Measurements from ENCODE around the gene LZTR1. TPM values are rescaled to one million over a fixed set of nuclear protein-coding genes. Genes with fewer than 3 reads are reported as not detected.

The LZTR1 gene
- total RNA-seq, 2 donors from 2014 or later, result 31.6 to 61.7 TPM

DNA sequence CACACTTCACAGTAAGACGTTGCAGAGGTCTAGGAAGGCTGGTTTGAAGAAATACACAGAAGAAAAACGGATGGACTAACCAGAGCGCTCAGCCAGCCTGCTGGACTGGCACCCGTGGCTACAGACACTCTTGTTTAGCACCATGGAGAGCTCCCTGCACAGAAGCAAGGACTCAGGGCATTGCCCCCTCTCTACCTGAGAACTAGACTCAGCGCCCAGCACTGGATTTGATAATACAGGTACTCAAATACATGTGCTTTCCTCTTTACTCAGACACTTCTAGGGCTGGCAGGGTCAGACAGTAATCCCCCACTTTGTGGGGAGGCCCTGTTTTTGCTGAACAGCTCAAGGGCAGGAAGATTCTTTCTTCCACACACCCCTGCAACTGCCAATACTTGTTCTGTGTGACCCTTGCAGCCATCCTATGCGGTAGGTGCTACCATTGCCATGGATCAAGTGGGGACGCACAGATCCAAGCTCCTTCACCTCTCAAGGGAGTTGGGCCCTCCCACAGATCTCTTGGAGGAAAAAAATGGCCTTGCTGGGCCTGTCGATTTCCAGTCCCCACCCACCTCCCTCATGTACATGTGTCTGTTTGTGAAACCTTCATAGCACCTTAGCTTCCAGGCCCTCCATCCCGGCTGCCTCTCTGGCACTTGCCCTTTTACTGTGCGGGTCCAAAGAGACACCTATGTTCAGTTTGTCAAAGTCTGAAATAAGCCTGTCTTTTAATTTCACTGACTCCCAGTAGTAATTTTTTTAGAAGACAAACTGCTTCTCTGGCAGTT, 27.7 kb downstream of the LZTR1 start:
- H3K9me3 ChIP-seq, result no peaks in the 10 kb centered on the region
- H3K4me3 ChIP-seq, result no peak overlapping the region
- peak; percentile 30 for DNase-seq
- no peaks in the 10 kb centered on the region for H3K27me3 ChIP-seq
- TF ChIP-seq, protein P1, sequence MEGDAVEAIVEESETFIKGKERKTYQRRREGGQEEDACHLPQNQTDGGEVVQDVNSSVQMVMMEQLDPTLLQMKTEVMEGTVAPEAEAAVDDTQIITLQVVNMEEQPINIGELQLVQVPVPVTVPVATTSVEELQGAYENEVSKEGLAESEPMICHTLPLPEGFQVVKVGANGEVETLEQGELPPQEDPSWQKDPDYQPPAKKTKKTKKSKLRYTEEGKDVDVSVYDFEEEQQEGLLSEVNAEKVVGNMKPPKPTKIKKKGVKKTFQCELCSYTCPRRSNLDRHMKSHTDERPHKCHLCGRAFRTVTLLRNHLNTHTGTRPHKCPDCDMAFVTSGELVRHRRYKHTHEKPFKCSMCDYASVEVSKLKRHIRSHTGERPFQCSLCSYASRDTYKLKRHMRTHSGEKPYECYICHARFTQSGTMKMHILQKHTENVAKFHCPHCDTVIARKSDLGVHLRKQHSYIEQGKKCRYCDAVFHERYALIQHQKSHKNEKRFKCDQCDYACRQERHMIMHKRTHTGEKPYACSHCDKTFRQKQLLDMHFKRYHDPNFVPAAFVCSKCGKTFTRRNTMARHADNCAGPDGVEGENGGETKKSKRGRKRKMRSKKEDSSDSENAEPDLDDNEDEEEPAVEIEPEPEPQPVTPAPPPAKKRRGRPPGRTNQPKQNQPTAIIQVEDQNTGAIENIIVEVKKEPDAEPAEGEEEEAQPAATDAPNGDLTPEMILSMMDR (IDR thresholded peaks at IDR 0.05), result no peak
- intact Hi-C loops (cut with DNase I), result no loop called here
- H3K36me3 ChIP-seq, result no peaks in the 10 kb centered on the region
- H3K9ac ChIP-seq (ENCODE audit: low read depth in 2 of 2, low read length in 2 of 2), result no peak overlapping the region
- H3K27ac ChIP-seq, result no peak overlapping the region
- H3K4me1 ChIP-seq, result peaks cover 7% of the 10 kb centered on the region

DNA sequence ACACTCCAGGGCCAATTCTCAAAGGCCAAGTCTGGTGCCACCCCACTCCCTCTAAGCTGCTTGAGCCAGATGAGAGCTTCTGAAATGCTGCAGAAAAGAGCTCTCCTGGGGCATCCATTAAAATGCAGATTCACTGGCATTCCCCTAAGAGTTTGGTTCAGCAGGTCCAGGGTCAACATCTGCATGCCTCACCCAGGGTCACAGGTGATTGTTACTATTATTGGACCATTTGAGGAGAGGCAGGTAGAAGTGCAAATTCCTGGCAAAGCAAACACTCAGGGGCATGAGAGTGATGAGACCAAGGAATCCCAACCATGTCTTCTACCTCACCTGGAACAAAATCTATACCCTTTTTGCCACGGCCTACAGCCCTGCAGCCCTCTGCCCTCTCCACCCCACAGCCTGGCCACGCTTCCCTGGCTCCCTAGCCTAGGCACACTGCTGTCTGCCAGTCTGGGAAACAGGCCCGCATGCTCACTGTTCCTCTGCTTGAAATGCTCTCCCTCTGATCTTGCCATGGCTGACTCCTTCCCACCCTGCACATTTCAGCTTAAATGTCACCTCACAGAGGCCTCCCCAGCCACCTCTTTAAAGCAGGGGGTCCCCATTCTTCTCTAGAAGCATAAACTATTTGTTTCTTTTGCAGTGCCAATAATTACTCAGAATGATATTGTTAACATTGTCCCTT, 28.5 kb downstream of the LZTR1 start:
- Histone ChIP-seq H3K9ac (ENCODE audit: low read depth in 2 of 2, low read length in 2 of 2) (no peak overlapping the region), H3K36me3 (no peaks in the 10 kb centered on the region), H3K4me3 (no peak overlapping the region), H3K9me3 (no peaks in the 10 kb centered on the region), H3K4me1 (peaks cover 9% of the 10 kb centered on the region), H3K27ac (no peak overlapping the region), H3K27me3 (no peaks in the 10 kb centered on the region)
- TF ChIP-seq, protein P1 (IDR thresholded peaks at IDR 0.05), result no peak
- intact Hi-C loops (cut with DNase I), result no loop called here
- no peak for DNase-seq

DNA sequence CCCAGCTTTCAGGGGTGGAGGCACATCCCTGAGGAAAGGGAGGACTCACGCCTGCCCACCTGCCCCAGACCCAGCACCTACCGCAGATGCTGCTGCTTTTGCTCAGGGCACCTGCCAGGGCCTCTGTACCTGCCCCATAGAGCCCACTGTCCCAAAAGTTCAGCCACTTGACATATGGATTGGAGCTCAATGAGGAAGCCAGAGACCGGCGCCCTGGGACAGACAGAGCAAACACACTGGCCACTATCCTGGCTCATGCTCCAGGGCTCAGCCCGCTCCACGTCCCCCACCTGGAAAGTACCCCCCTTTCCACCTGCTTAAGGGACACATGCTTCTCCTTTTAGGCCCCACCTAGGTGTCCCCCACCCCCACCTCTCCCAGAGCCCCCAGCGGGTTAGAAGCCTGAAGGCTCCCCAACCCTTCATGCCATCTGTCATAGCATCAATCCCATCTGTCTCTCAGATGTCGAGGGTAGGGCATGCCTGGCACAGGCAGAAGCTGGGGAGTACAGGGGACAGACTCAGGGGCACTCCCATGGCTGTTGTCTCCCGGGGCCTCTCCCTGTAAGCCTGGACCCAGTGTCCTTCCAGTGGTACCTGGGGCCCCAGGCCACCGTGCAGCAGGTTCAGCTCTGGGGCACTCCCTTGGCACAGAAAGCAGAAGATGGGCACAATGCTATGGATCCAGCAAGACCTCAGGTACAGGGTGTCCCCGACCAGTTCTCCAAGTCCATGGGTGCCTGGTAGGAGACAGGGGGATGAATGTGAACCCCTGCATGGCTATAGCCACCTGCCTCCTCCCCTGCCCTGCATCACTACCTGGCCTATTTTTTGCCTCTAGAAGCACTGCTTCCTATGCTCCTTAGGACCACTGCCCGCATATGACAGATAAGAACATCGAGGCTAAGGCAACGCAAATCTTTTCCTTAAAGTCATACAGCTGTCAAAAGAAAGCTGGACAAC, 30.6 kb downstream of the LZTR1 start:
- Histone ChIP-seq H3K36me3 (no peaks in the 10 kb centered on the region), H3K4me1 (peaks cover 9% of the 10 kb centered on the region), H3K27me3 (no peaks in the 10 kb centered on the region), H3K9me3 (no peaks in the 10 kb centered on the region), H3K9ac (ENCODE audit: low read depth in 2 of 2, low read length in 2 of 2) (no peak overlapping the region), H3K4me3 (no peak overlapping the region), H3K27ac (no peak overlapping the region)
- DNase-seq, result no peak
- intact Hi-C loops (cut with DNase I), result no loop called here
- TF ChIP-seq, protein P1 (IDR thresholded peaks at IDR 0.05), result no peak

DNA sequence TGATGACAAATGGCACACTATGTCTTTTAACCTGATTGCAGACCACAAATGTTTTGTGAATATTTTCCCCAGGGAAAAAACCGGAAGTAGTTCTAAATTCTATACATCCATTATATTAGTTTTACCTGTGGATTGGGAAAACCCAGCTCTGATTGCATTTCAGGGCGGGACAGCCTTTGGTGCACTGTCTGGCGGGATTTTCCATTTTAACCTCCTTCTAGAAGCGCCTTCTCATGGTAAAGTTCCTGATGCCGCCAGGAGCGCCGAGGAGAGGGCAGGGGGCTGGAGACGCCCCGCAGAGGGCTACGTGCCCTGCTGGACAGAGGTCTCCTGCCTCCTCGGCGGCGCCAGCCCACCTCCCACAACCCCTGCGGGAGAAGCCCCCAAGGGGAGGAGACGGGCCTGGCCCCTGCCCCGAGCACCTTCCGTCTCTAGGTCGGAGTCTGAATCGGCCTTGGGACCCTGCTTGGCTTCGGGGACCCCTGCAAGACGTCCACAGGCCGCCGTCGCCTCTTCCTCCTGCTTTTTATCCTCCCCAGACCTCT, 31.6 kb downstream of the LZTR1 start:
- Histone ChIP-seq H3K4me1 (peaks cover 9% of the 10 kb centered on the region), H3K27ac (peak overlapping the region; percentile 37), H3K9ac (ENCODE audit: low read depth in 2 of 2, low read length in 2 of 2) (peak overlapping the region; percentile 47 to 61), H3K36me3 (no peaks in the 10 kb centered on the region), H3K27me3 (no peaks in the 10 kb centered on the region), H3K4me3 (peak overlapping the region; percentile 34), H3K9me3 (no peaks in the 10 kb centered on the region)
- intact Hi-C loops (cut with DNase I), result no loop called here
- DNase-seq, result no peak
- TF ChIP-seq, protein P1 (IDR thresholded peaks at IDR 0.05), result no peak

DNA sequence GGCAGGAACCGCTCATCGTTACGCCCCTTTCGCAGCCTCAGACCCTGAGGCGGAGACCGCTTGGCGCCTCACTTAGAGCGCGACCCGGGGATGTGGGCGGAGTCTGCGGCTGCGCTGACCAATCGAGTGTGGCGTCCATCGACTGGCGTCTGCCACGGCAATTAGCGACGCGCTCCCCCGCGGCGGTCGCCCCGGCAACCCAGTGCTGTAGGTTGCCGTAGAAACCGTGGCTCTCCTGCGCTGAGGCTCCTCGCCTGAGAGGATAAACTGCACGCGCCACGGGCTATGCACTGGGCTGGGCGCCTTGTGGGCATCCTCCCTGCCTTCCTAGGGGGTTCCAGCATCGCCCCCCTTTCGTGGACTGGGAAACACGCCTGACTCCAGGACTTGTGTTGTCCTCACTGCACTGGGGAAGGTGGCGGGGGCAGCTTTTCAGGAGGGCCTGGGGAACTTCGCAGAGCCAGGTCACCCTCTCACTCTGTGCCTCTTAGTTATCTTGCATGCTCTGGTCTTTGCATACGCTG, 32.2 kb downstream of the LZTR1 start:
- no peaks in the 10 kb centered on the region for H3K9me3 ChIP-seq
- peak overlapping the region; percentile 37 for H3K27ac ChIP-seq
- H3K4me3 ChIP-seq, result peak overlapping the region; percentile 34
- H3K36me3 ChIP-seq, result no peaks in the 10 kb centered on the region
- no peaks in the 10 kb centered on the region for H3K27me3 ChIP-seq
- H3K9ac ChIP-seq (ENCODE audit: low read depth in 2 of 2, low read length in 2 of 2), result peak overlapping the region; percentile 47 to 61
- peaks cover 9% of the 10 kb centered on the region for H3K4me1 ChIP-seq
- peak; percentile 84 for DNase-seq
- TF ChIP-seq, protein P1 (IDR thresholded peaks at IDR 0.05), result no peak
- intact Hi-C loops (cut with DNase I), result no loop called here
